HG03280 (cell line): Measurements from ENCODE around the gene MRPS25.

ENCODE experiments used
- ATAC-seq: cut with Tn5 transposase; IDR thresholded peaks from one replicate; pipeline ENCODE4 v1.9.1; 2021; ENCODE audit warnings: mild to moderate bottlenecking, moderate library complexity; ENCODE audit not compliant: unreplicated experiment

MRPS25 gene

DNA sequence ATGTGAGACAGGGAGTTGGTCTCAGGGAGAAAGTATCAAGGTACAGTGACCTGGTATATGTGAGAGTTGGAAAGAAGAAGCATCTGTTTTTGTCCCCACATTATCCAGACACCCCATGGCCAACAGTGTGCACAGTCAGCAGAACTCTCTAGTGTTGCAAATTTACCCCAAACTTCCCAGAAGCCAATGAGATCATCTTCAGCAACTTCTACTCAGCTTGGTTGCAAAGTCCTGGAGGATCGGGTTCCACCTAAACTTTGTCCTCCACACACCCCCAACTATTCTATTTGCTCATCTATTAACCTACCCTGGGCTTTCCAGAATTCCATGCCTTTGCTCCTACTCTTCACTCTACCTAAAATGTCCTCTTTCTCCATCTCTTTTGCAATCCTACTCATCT is 18.1 kb upstream of the MRPS25 start:
- no peak for ATAC-seq

- no peak for ATAC-seq
These were observed 17.0 kb upstream of the MRPS25 start for GRCh38 chr3:15081960-15082664.

- ATAC-seq, result no peak
These were observed 14.0 kb upstream of the MRPS25 start for GRCh38 chr3:15079091-15079490.

DNA sequence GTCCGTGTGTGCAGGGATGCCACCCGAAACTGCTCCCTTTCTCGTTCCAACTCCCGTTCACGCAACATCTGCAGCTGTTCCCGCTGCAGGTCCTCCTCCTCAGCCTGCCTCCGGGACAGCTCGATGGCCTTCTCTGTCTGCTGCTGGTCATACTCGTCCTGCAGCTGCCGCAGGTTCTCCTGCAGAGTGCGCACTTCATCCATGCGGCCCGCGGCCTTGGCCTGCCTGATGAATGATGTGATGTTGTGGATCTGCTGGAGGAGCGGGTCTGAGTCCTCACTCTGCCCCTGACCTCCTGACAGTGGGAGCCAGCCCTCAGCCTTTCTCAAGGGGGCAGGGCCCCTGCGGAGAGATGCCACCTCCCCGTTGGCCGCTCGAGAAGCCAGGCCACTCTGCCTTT is 9.4 kb upstream of the MRPS25 start:
- ATAC-seq, result no peak

DNA sequence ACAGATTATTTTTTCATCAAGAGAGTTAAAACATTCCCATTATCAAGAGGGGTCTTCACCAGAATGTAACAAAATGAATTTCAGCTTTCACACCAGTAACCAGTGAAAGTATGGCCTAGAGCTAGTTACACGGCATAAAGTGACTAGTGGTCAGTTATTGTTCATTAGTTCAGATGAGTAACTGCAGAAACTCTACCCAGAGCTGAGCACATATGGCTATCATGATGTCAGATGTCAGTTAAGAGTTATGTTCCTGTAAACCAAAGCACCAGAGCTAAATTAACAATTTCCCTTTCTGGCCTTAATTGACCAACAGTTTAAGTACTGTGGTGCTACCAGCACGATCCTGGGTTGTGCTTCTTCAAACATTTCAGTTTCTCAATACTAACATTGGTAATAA is 6.6 kb upstream of the MRPS25 start:
- no peak for ATAC-seq

DNA sequence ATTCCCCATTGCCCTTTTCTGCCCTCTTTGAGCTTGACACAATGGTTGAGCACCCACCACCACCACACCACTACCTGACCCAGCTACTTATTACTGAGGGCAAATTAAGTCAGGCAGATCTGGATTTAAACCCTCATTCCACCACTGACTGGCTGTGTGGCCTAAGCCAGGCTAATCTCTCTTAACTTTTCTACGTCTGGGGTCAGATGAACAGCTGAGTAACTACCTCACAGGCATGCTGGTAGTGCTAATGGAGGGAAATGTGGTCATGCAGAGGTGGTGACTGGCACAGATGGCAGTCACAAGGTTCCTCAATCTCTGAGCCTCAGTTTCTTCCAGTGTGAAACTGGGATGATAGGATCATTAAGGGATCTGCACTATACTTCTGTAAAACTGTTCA is 4.3 kb upstream of the MRPS25 start:
- ATAC-seq, result no peak

DNA sequence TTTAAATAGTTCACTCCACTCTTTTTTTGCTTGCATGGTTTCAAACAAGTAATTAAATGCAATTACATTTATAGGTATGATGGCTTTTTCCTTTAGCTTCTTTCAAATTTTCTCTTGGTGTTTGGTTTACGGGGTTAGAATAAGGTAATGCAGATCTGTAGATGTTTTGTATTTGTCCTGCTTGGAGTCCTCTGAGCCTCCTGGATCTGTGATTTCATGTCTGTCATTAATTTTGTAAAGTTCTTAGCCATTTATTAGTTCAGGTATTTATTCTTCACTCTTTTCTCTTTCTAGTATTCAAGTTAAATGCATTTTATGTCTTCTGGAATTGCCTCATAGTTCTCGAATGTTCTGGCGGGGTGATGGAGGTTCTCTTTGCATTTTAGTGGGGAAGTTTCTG is 1.4 kb upstream of the MRPS25 start:
- ATAC-seq, result no peak

DNA sequence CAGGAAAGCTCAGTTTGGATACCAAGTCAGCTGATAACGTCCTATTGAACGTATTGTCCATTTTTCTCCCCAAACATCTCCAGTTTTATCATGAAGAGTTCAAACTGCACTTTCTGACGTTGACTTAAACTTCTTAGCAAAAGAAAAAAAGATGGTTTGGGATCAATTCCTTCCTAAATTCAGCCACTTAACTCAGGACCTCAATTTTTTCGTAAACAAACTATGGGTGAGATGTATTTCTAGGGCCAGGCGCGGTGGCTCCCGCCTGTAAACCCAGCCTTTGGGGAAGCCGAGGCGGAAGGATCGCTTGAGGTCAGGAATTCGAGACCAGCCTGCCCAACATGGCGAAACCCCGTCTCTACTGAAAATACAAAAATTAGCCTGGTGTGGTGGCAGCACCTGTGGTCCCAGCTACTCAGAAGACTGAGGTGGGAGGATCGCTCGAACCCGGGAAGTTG is 464 bp upstream of the MRPS25 start:
- ATAC-seq, result no peak

GRCh38 chr3:15064299-15064834 is 748 bp downstream of the MRPS25 start:
- peak; percentile 19 for ATAC-seq

- no peak for ATAC-seq
These were observed 1.3 kb downstream of the MRPS25 start for GRCh38 chr3:15063656-15064286.

GRCh38 chr3:15063238-15063637 is 1.9 kb downstream of the MRPS25 start:
- ATAC-seq, result no peak

- no peak for ATAC-seq
These were observed 5.1 kb downstream of the MRPS25 start for GRCh38 chr3:15060029-15060428.

GRCh38 chr3:15056676-15057404 is 8.3 kb downstream of the MRPS25 start:
- no peak for ATAC-seq

DNA sequence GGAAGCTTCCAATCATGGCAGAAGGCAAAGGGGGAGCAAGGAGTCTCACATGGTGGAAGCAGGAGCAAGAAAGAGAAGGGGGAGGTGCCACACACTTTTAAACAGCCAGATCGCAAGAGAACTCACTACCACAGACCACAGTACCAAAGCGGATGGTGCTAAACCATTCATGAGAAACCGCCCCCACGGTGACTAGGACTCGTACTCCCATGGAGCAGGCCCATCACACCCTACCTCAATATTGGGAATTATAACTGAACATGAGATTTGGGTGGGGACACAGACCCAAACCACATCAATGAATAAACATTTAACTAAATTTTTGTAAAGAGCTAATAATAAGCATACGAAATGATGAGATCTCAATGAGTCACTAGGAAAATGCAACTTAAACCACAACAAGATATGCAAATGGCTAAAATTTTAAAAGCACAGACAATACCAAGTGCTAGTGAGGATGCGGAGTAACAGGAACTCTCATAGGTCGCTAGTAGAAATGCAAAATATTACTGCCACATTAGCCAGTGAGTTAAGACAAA is 10.0 kb downstream of the MRPS25 start:
- ATAC-seq, result peak; percentile 46

DNA sequence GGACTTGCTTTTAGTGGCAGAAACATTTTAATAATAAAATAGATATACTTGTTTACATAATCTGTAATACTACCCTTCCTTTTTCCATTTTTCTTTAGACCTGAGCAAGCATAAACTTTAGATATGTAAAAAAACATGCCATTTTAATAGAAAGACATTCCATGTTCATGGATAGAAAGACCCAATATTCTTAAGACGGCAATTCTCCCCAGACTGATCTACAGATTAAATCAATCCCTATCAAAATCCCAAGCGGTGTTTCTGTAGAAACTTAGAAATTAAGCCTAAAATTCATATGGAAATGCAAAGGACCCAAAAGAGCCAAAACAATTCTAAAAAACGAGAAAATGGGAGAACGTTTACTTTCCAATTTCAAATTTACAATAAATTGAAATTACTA is 11.6 kb downstream of the MRPS25 start:
- no peak for ATAC-seq

GRCh38 chr3:15052335-15053242 is 12.5 kb downstream of the MRPS25 start:
- ATAC-seq, result no peak

DNA sequence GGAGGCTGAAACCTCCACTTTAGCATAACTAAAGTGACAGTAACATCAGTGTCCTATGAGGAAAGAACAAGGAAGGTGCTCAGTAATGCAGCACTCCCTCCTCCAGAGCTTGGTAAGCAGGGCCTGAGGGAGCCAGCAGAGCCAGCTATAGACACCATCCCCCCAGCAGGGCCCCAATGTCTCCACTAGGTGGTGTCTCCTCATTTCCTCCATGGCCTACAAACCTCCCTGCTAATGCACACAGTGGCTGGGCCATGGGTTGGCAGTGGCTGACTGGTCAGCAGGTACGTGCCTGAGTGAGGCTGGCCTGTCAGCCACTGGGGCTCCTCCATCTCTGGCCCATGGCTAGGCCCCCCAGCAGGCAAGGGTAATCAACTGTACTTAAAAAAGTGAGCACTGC is 13.6 kb downstream of the MRPS25 start:
- peak; percentile 54 for ATAC-seq

GRCh38 chr3:15050405-15051092 is 14.6 kb downstream of the MRPS25 start:
- ATAC-seq, result peak; percentile 68

DNA sequence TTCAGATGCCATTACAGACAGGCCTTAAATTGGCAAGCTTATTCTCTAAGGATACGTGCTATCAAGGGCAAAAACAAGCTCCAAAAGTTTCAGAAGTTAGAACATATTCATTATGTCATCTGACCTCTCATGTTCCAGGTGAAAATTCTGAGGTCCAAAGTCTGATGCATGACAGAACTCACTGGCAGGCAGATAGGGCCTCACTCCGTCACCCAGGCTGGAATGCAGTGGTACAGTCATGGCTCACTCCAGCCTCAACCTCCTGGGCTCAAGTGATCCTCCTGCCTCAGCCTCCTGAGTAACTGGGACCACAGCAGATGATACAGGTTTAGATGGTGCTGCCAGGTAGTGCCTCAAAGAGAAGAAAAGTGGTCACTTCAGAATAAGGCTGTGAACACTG is 15.5 kb downstream of the MRPS25 start:
- ATAC-seq, result no peak

DNA sequence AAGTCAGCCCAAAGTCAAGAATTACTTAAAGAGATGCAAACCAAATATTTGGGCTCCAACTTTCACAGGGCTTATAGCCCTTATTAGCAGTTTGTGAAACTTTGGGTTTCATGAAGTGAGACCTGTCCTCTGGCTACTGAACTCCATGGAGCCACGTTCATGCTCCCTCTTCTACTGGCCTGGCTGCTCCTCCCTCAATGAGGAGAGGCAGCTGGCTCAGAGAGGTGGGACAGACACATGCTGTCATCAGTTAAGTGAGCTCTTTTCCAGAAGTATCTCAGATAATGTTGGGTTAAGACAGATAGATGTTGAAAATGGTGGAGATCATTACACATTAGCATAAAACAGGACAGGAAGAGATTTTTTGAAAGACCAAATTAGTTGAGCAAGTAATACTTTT is 19.4 kb downstream of the MRPS25 start:
- no peak for ATAC-seq
